Kidney (tissue), 14 donors: Measurements from ENCODE around the gene ADAMTS9. TPM values are rescaled to one million over a fixed set of nuclear protein-coding genes. Genes with fewer than 3 reads are reported as not detected.

ENCODE experiments used
- DNase-seq, 5 donors: peaks; one replicate each; pipeline ENCODE4 v3.0.0-alpha.2; 2013 to 2020
- FAIRE-seq: peaks from 2 replicates; lab custom pipeline; 2012; peaks lifted over from hg19 to GRCh38; lab: Jason Lieb, UNC
- H3K27ac ChIP-seq, 2 donors: one replicate each; pipeline ENCODE4 v1.7.0; 2013; ENCODE audit warnings: low read depth in 2 of 2, low read length in 2 of 2, inconsistent platforms in 1 of 2
- H3K27me3 ChIP-seq: one replicate; pipeline ENCODE4 v1.7.1; 2013; ENCODE audit warnings: low read length, inconsistent platforms; ENCODE audit not compliant: control insufficient read depth, insufficient read depth
- H3K36me3 ChIP-seq, 3 donors: one replicate each; pipeline versions ENCODE4 v1.7.0 to v1.7.1; 2013; ENCODE audit warnings: low read length in 3 of 3, control low read depth in 1 of 3, inconsistent platforms in 1 of 3; ENCODE audit not compliant: insufficient read depth in 3 of 3, control insufficient read depth in 2 of 3
- H3K4me1 ChIP-seq, 3 donors: one replicate each; pipeline versions ENCODE4 v1.7.0 to v1.7.1; 2013; ENCODE audit warnings: low read length in 3 of 3, inconsistent platforms in 1 of 3, low read depth in 1 of 3; ENCODE audit not compliant: control insufficient read depth in 2 of 3, insufficient read depth in 2 of 3
- H3K4me3 ChIP-seq, 3 donors: one replicate each; pipeline versions ENCODE4 v1.7.0 to v1.8.1; 2013; ENCODE audit warnings: low read length in 3 of 3, control low read depth in 1 of 3, inconsistent platforms in 1 of 3
- H3K9ac ChIP-seq, 3 donors: one replicate each; pipeline versions ENCODE4 v1.7.0 to v1.7.1; 2013; ENCODE audit warnings: low read length in 3 of 3, control low read depth in 1 of 3, inconsistent platforms in 1 of 3
- H3K9me3 ChIP-seq, 3 donors: one replicate each; pipeline versions ENCODE4 v1.7.0 to v1.7.1; 2013; ENCODE audit warnings: low read length in 3 of 3, control low read depth in 1 of 3, inconsistent platforms in 1 of 3; ENCODE audit not compliant: control insufficient read depth in 2 of 3, insufficient read depth in 1 of 3
- intact Hi-C: fragments of 100-400 bp; cut with DNase I; formaldehyde crosslinking; loops from one replicate; pipeline ENCODE4 v1.11.1; 2022
- polyA plus RNA-seq: library from polyadenylated mRNA; stranded (reverse); fragments of 350-450 nt; fragmentation: Illumina TruSeq; extraction: RNeasy Lipid Tissue Mini Kit (QIAGEN cat#74804); gene quantifications from one replicate; pipeline ENCODE4 v1.2.3, GENCODE V29; 2014; ENCODE audit warnings: low read depth, low replicate concordance; ENCODE audit not compliant: insufficient read depth
- total RNA-seq: library from RNA; stranded (reverse); fragmentation: NEBNext Ultra II Directional; extraction: Animal tissue kit (Norgen Biotek cat#: 25700); gene quantifications from one replicate; pipeline ENCODE4 v1.2.1, GENCODE V29; 2021
- TF ChIP-seq, protein P1 (sequence below): IDR thresholded peaks from 3 replicates; pipeline ENCODE4 v1.5.1; 2012; ENCODE audit warnings: mild to moderate bottlenecking, moderate library complexity, borderline replicate concordance; ENCODE audit not compliant: insufficient read depth; ENCODE audit errors: extremely low read depth
- donor health status: control.
- donor health status: control.
- donor health status: control.
- donor health status: control.
- donor health status: control.
- donor health status: DM: yes; HTN: yes; CAD: no.
- donor health status: Normal renal cell carcinoma (clear cell type).

ADAMTS9 gene
- total and polyA plus RNA-seq, 2 donors from 2014 or later, result 25.0 to 117 TPM

DNA sequence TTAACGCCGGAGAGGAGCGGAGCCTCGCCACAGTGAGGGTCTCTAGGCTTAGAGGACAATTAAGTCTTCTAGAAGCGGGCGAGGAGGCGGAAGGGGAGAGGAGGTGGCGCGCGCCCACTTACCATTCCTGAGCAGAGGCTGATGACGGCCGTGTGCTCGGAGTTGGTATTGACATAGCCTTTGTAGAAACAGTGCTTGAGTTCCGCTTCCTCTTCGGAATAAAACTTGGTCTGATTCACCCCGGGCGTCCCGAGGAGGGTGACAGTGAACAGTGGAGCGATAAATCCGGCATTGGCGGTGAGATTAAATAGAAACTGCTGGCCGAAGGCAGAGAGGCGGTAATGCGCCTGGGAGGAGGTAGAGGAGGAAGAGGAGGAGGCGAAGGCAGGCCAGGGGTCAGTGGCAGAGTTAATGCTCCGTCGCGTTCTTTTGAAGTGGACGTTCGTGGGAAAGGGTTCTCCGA lies 1.3 kb downstream of the ADAMTS9 start:
- TF ChIP-seq, protein P1, sequence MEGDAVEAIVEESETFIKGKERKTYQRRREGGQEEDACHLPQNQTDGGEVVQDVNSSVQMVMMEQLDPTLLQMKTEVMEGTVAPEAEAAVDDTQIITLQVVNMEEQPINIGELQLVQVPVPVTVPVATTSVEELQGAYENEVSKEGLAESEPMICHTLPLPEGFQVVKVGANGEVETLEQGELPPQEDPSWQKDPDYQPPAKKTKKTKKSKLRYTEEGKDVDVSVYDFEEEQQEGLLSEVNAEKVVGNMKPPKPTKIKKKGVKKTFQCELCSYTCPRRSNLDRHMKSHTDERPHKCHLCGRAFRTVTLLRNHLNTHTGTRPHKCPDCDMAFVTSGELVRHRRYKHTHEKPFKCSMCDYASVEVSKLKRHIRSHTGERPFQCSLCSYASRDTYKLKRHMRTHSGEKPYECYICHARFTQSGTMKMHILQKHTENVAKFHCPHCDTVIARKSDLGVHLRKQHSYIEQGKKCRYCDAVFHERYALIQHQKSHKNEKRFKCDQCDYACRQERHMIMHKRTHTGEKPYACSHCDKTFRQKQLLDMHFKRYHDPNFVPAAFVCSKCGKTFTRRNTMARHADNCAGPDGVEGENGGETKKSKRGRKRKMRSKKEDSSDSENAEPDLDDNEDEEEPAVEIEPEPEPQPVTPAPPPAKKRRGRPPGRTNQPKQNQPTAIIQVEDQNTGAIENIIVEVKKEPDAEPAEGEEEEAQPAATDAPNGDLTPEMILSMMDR, result no peak
- no peaks in the 10 kb centered on the region for H3K36me3 ChIP-seq
- DNase-seq (peak in 2 of 5 donors; percentile 72 to 83), FAIRE-seq (no peak)
- peaks cover 0 to 16% (median 7%) of the 10 kb centered on the region in 3 donors for H3K4me1 ChIP-seq
- H3K9me3 ChIP-seq, result no peaks in the 10 kb centered on the region
- peak overlapping the region; percentile 98 to 99 for H3K27ac ChIP-seq
- H3K27me3 ChIP-seq, result no peaks in the 10 kb centered on the region
- H3K9ac ChIP-seq, result peak overlapping the region; percentile 85 to 99 (median 95)
- intact Hi-C loops, result no loop called here
- H3K4me3 ChIP-seq, result peak overlapping the region; percentile 91 to 97 (median 92)

DNA sequence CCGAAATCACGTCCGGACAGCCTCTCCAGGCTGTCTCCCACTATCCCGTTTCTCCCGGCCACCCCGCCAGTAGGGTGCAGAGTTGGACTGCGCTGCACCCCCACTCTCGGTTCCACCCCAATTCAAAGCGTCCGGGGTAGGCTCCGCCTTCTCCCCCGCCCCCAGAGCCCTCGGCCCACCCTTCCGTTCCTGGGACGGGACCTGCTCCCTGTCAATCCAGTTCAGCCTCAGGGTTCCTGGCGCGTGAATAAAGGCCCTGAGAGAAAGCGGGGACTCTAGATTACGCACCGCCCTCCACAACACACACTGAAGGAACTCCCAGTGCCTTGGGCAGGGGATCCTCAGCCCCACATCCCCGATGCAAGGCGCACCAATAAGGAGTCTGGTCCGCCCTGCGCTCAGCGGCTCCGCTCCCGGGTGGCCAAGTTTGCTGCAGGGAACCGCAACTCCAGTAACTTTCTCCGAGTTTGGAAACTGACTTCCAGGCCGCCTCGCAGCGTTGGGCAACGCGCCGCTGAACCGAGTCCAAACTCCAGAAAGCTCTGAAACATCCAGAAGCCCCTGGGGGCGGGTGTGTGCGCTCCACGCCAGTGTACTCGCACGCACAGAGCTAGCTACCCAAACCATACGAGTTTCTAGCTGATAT lies 1.9 kb downstream of the ADAMTS9 start:
- Histone ChIP-seq H3K4me3 (peak overlapping the region; percentile 92 to 97 (median 97)), H3K27me3 (no peaks in the 10 kb centered on the region), H3K9me3 (no peaks in the 10 kb centered on the region), H3K27ac (peak overlapping the region; percentile 98 to 99), H3K4me1 (peaks cover 0 to 16% (median 7%) of the 10 kb centered on the region in 3 donors), H3K9ac (peak overlapping the region; percentile 85 to 100 (median 99)), H3K36me3 (peaks cover 0 to 2% (median under 1%) of the 10 kb centered on the region in 3 donors)
- TF ChIP-seq, protein P1, result peak; percentile 29
- peak; percentile 83 for FAIRE-seq
- intact Hi-C loops, result no loop called here
- peak; percentile 96 to 99 (median 97) for DNase-seq

DNA sequence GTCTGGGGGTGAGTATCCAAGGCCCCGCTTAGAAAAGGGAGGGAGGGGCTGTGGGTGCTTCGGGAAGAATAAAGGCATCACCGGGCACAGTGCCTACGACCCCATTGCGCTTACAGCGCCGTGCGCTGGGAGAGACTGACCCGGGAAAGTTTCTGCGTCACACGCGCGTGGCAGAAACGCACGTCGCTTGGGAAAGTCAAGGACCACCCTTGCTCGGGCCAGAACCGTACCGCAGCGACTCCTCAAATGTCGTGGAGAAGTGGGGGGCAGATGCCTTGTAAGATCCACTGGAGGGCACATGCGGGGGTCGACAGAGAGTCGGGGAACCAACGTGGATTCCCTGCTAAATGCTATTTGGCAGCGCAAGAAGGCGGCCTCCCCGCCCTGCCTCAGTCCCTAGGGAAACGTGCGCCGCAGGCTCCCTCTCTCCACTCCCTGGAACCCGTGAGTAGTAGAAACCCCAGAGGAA lies 2.4 kb downstream of the ADAMTS9 start:
- Histone ChIP-seq H3K9me3 (no peaks in the 10 kb centered on the region), H3K27ac (peak overlapping the region; percentile 98 to 99), H3K4me3 (peak overlapping the region; percentile 92 to 97 (median 97)), H3K4me1 (peaks cover 0 to 16% (median 7%) of the 10 kb centered on the region in 3 donors), H3K27me3 (no peaks in the 10 kb centered on the region), H3K36me3 (peaks cover 4 to 8% (median 5%) of the 10 kb centered on the region in 3 donors), H3K9ac (peak overlapping the region; percentile 73 to 100 (median 99))
- peak in 2 of 5 donors; percentile 69 to 73 for DNase-seq
- FAIRE-seq, result no peak
- TF ChIP-seq, protein P1, result no peak
- intact Hi-C loops, result no loop called here
